ENCODE results near the gene CDK14. TPM values are rescaled to one million over a fixed set of nuclear protein-coding genes. Genes with fewer than 3 reads are reported as not detected.

CDK14 gene
- total and polyA plus RNA-seq, 10 of the 15 experiments (the other 5 are each of a cell fraction or from before 2014, with no cell fraction given): 6.5 to 61.3 (median 24.2) TPM

GRCh38 chr7:91021956-91022355 is 425.8 kb downstream of the CDK14 start:
- H3K4me2 ChIP-seq (ENCODE audit: control insufficient read depth, insufficient read depth): no peak overlapping the region
- 100% methylated on average over 1 of the region's 1 CpG for WGBS (ENCODE audit: insufficient coverage, insufficient replicate concordance, low lambda C conversion rate, missing lambda C conversion rate)
- ChIA-PET CTCF (interaction anchor here (0.7 to 1.5 kb wide), 3 partner anchors 12 to 594 kb away, joined by 4 to 10 read pairs (median 4); no protein-coding TSS in a partner anchor), RAD21 (ENCODE audit: unreplicated experiment) (interaction anchor here (1.2 kb wide), 1 partner anchor 321 kb away, joined by 3 read pairs; no protein-coding TSS in a partner anchor), SMC1A (ENCODE audit: uncharacterized antibody, unreplicated experiment) (interaction anchor here (0.6 to 2.8 kb wide), 4 partner anchors 9 to 397 kb away, joined by 3 to 14 read pairs (median 4); no protein-coding TSS in a partner anchor), POLR2A (no interaction called here)
- DNase-seq (ENCODE audit: low read depth, low spot score) (no peak), FAIRE-seq (no peak), ATAC-seq (no peak)
- no peak overlapping the region for H3K27ac ChIP-seq (ENCODE audit: control insufficient read depth, insufficient read depth)
- H3K4me3 ChIP-seq: no peak overlapping the region
- H4K20me1 ChIP-seq (ENCODE audit: control insufficient read depth, insufficient read depth): no peaks in the 10 kb centered on the region
- BruUV-seq (replicated peaks): no TSS peak
- intact Hi-C loops (cut with micrococcal nuclease; ENCODE audit: unreplicated experiment): no loop called here
- H3K36me3 ChIP-seq (ENCODE audit: control insufficient read depth in 2 of 2, insufficient read depth in 2 of 2, low read length in 1 of 2): no peaks in the 10 kb centered on the region
- TF ChIP-seq NFYA (IDR thresholded peaks at IDR 0.05; ENCODE audit: borderline replicate concordance, low read depth, low read length) (no peak), MTA3 (IDR thresholded peaks at IDR 0.05; ENCODE audit: borderline replicate concordance, low read length) (no peak)
- in situ Hi-C loops (cut with MboI): loop anchor here (5.0 kb wide), 1 partner anchor 320 kb away; no protein-coding TSS in a partner anchor
- H3K9me3 ChIP-seq (replicated peaks; ENCODE audit: control insufficient read depth, insufficient read depth, low read length): no peaks in the 10 kb centered on the region
- no peaks in the 10 kb centered on the region for H3K4me1 ChIP-seq (ENCODE audit: control insufficient read depth, insufficient read depth, low read length)
- H3K9ac ChIP-seq (ENCODE audit: control insufficient read depth, insufficient read depth, low read length): no peak overlapping the region
- H2AFZ ChIP-seq (ENCODE audit: control insufficient read depth, low read depth, low read length): no peak overlapping the region
- no peaks in the 10 kb centered on the region for H3K27me3 ChIP-seq (replicated peaks in 1 of 2; ENCODE audit: control insufficient read depth in 2 of 2, insufficient read depth in 2 of 2, low read length in 1 of 2)
- H3K79me2 ChIP-seq (ENCODE audit: control insufficient read depth, insufficient read depth, low read length): no peaks in the 10 kb centered on the region

- Histone ChIP-seq H3K9ac (ENCODE audit: control insufficient read depth, insufficient read depth, low read length) (no peak overlapping the region), H3K4me1 (ENCODE audit: control insufficient read depth, insufficient read depth, low read length) (no peaks in the 10 kb centered on the region), H3K79me2 (ENCODE audit: control insufficient read depth, insufficient read depth, low read length) (no peaks in the 10 kb centered on the region), H3K4me2 (ENCODE audit: control insufficient read depth, insufficient read depth) (no peak overlapping the region), H3K27ac (ENCODE audit: control insufficient read depth, insufficient read depth) (no peak overlapping the region), H3K4me3 (no peak overlapping the region), H4K20me1 (ENCODE audit: control insufficient read depth, insufficient read depth) (no peaks in the 10 kb centered on the region), H3K9me3 (replicated peaks; ENCODE audit: control insufficient read depth, insufficient read depth, low read length) (no peaks in the 10 kb centered on the region), H2AFZ (ENCODE audit: control insufficient read depth, low read depth, low read length) (no peak overlapping the region), H3K27me3 (replicated peaks in 1 of 2; ENCODE audit: control insufficient read depth in 2 of 2, insufficient read depth in 2 of 2, low read length in 1 of 2) (no peaks in the 10 kb centered on the region), H3K36me3 (ENCODE audit: control insufficient read depth in 2 of 2, insufficient read depth in 2 of 2, low read length in 1 of 2) (no peaks in the 10 kb centered on the region)
- ChIA-PET RAD21 (ENCODE audit: unreplicated experiment) (interaction anchor here (1.2 to 1.3 kb wide), 2 partner anchors 8 to 324 kb away, joined by 3 read pairs; no protein-coding TSS in a partner anchor), CTCF (interaction anchor here (1.2 to 2.2 kb wide), 2 partner anchors 9 to 94 kb away, joined by 3 to 12 read pairs; no protein-coding TSS in a partner anchor), SMC1A (ENCODE audit: uncharacterized antibody, unreplicated experiment) (interaction anchor here (0.6 to 1.4 kb wide), 3 partner anchors 15 to 262 kb away, joined by 3 to 5 read pairs (median 3); no protein-coding TSS in a partner anchor), POLR2A (no interaction called here)
- ATAC-seq (no peak), DNase-seq (ENCODE audit: low read depth, low spot score) (no peak), FAIRE-seq (no peak)
- no peak for TF ChIP-seq BMI1 (IDR thresholded peaks at IDR 0.05; ENCODE audit: borderline replicate concordance)
- no peak for TF ChIP-seq KDM1A (IDR thresholded peaks at IDR 0.05; ENCODE audit: borderline replicate concordance)
- TF ChIP-seq ZSCAN29 (IDR thresholded peaks at IDR 0.05): no peak
- TF ChIP-seq POLR2A (IDR thresholded peaks at IDR 0.05; ENCODE audit: low read depth, low read length): no peak
- TF ChIP-seq RB1 (IDR thresholded peaks at IDR 0.05; ENCODE audit: borderline replicate concordance): no peak
- no peak for TF ChIP-seq RFX5 (IDR thresholded peaks at IDR 0.05; ENCODE audit: low read depth, low read length)
- TF ChIP-seq RCOR1 (conservative IDR thresholded peaks at IDR 0.05; ENCODE audit: low read depth, low read length): no peak
- no peak for TF ChIP-seq SUPT20H (IDR thresholded peaks at IDR 0.05; ENCODE audit: borderline replicate concordance, control insufficient read depth, low read depth, low read length)
- TF ChIP-seq STAT3 (IDR thresholded peaks at IDR 0.05; ENCODE audit: low read depth, low read length): no peak
- TF ChIP-seq MYB (IDR thresholded peaks at IDR 0.05; ENCODE audit: borderline replicate concordance, low read depth, low read length): no peak
- no peak for TF ChIP-seq IKZF1 (conservative IDR thresholded peaks at IDR 0.05)
- TF ChIP-seq TAF1 (IDR thresholded peaks at IDR 0.05; ENCODE audit: borderline replicate concordance, low read depth, low read length): no peak
- TF ChIP-seq HDGF (IDR thresholded peaks at IDR 0.05): no peak
- WGBS (ENCODE audit: insufficient coverage, insufficient replicate concordance, low lambda C conversion rate, missing lambda C conversion rate): 97% methylated on average over 2 of the region's 2 CpGs
- no TSS peak for BruUV-seq (replicated peaks)
- intact Hi-C loops (cut with micrococcal nuclease; ENCODE audit: unreplicated experiment): no loop called here
- in situ Hi-C loops (cut with MboI): no loop called here
These were observed 429.8 kb downstream of the CDK14 start for GRCh38 chr7:91025906-91026390.

Data from GM12878 (cell line).